GM18873 (cell line): ENCODE measurements around the gene PLXNA4.

Experiments
- ATAC-seq: cut with Tn5 transposase; IDR thresholded peaks from one replicate; pipeline ENCODE4 v1.9.1; 2021; ENCODE audit warnings: mild to moderate bottlenecking, moderate library complexity, moderate number of reproducible peaks; ENCODE audit not compliant: unreplicated experiment, low FRiP score

Gene PLXNA4

DNA sequence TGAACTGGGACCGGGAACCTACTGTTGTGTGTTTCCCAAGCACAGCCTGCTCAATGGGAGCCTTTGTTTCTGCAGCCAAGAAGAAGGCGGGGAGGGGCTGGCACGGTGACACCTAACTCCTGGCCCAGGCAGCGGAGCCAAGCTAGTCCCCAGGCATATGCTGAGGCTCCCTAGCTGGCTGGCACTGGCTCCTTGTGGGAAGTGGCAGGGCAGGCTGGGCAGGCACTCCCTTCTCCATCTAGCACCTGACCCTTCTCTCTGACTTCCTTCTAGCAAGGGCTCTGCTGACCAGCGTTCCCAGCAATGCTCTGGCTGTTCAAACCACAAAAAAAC, 325.0 kb downstream of the PLXNA4 start:
- no peak for ATAC-seq

DNA sequence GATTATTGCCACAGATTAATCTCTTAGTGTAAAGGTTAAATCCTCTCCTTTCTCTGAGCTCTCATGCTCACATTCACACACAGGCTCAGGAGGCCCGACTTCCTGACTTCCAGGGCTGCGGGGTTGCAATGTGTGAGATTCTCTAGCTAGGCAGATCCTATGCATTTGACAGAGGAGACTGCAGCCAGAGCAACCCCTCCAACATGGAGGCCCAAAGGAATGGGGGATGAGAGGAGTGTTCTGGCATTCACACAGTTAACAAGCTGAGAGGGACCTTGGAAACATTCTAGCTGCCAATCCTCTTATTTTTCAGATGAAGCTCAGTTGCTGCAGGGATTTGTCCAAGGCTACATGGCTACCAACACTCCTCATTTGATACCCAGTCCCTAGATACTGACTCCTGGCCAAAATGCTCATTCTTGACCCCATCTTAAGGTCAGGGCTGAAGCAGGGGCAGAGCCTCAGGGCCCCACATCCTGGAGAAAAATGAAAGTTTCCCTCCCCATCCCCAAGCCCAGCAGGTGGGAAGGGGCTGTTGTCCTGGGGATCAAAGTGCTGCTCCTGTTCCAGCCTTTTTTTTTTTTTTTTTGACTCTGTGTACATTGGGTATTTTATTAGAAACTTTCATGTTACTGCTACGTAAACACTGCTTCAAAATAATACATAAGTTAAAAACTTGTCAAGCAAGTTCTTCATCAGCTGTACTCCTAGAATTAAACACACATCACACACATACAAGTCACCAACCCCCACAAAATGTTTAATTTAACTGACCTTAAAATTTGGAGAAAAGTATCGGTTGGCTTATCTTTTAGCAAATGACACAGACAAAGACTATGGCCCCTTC, 325.6 kb downstream of the PLXNA4 start:
- no peak for ATAC-seq

DNA sequence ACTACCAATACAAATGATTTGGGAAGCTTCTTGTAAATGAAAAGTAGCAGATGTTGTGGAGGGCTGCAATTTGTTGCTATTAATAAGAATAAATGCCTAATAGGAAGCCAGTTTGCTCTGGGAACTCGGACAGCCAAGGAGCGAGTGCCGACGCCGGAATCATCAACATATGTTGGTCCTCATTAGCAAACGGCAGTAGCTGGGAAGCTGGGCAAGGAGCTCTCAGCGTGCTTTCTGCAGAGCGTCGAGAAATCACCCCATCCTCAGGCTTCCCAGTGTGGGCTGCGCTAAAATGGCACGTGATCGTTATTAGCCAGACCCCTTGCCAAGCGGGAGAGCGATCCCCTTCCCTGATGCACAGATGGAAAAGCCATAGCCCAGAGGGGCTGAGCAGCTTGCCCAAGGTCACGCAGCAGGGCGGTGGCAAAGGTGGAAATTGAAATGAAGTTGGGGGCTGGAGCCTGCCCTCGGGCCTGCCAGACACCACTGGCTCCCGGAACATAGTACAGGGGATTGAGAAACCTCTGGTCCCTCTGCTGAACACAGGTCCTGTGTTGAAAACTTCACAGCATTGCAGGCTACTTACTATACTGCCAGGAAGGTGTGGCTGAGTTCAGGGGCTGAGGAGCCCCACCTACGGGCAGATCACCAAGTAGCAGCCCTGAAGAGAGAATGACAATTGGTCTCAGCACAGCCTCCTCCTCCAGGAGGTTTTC, 326.9 kb downstream of the PLXNA4 start:
- no peak for ATAC-seq

DNA sequence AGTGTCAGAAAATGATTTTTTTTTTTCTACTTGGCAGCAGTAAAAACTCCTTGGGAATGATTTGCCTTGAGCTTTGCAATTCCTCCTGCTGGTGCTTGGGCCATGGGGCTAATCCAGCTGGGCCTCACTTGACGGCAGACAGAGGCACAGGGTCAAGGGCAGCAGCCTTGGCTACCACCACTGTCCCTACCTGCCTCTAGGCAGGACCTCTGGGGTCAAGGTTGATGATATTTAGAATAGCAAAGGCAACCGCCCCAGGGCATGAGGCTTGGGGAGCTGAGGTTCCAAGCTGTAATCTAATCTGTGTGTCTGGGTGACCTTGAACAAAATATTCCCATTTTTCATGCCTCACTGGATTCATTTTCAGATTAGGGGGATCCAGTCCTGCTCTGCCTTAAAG, 327.4 kb downstream of the PLXNA4 start:
- no peak for ATAC-seq

DNA sequence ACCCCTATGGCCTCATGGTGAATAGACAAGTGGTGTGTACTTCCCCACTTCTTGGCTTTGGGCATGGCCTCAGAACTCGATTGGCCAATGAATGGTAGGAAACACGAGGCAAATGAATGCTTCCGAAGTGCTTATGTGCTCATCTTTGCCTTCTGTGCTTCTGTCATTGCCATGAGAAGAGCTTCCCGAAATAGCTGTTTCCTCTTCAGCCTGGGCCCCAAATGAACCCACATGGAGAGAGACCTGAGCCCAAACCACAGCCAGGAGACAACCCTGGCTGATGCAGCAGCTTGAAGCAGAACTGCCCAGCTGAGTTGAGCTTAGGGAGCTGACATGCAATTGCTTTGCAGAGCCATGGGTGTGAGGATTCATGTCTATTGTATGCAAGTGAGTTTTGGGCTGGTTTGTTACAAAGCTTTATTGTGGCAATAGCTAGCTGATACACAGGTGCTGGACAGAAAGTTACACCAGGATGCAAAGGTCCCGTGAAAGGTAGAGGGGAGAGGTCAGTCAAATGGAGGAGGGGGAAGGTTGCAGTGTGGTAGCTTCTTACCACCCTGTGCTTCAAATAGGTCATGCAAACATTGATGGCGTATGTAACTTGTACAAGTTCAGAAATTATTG, 328.2 kb downstream of the PLXNA4 start:
- ATAC-seq: no peak

DNA sequence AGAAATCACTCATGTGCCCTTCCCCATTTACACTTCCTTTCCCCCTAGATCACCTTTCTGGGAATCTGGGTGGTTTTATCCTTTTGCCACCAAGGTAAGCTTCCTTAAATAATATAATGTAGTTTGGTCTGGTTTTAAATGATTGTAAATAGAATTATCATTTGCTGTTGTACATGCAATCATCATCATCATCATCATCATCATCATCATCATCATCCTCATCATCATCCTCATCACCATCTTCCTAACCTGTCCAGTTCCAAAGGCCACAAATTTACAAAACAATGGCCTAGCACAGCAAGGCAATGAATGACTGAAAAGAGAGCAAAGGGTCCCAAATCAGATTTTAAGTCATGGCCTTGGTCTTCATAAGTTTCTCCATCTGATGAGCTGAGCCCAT, 329.7 kb downstream of the PLXNA4 start:
- no peak for ATAC-seq

DNA sequence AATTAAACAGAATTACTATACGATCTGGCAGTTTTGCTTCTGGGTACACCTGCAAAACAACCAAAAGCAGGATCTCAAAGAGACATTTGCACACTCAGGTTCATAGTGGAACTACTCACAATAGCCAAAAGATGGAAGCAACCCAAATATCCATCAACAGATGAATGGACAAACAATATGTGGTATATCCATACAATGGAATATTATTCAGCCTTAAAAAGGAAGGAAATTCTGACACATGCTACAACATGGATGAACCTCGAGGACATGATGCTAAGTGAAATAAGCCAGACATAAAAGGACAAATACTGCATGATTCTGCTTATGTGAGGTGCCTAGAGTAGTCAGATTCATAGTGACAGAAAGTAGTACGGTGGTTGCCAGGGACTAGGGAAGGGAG, 330.7 kb downstream of the PLXNA4 start:
- no peak for ATAC-seq

DNA sequence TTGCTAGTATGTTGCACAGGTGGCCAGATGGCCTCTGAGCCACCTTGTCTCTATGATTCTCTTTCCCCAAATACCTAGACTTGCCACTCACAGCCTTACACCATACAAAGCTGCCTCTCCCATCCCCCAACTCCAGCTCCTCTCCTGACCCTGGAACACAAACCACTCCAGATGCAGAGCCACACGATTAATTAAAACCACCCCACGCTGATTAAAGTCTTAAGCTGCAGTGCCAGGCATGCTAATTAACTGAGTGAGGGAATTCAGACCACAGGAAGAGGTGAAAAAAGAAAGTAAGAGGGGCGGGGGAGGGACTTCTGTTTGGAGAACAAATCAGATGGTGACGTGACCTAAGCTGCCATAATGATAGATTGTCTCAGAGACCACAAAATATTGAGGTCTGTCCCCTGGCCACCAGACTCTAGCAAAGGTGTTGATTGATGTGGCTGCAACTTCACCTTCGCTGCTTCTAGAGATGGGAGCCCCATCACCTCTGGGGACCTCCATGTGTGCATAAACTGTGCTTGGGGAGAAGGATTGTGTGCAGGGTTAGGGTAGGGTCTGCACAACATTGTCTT, 331.3 kb downstream of the PLXNA4 start:
- no peak for ATAC-seq

DNA sequence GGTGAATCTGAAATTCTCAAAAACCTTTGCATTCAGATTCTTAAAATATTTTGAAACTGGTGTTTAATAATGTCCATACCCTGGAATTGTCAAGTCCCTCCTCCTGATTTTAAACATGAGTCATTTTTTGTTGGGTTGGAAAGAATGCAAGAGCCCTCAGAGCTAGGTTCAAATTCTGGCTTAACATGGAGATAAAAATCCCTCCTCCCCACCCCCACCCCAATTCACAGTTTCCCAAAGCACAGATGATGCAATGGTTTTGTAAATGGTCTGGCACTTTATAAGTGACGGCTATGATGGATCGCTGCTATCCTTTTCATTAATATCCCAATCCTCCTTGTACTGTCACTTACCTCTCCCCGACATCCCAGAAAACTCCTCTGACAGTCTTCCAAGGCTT, 332.8 kb downstream of the PLXNA4 start:
- no peak for ATAC-seq

DNA sequence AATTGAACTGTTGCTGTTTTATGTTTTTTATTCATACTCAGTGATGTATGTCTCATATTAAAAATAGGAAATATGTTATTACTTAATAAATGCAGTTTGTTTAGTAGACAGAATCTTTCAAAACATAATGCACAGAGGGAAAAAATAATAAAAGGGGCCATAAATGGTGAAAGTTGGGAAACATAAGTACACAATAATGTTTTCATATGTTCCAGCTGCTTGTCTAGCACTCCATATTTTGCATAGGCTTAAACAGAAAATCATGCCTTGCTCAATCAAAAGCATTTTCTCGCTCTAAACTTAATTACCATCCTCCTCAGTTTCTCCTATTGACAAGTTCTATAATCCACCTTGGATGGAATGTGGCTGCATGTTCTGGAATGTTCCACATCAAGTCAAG, 333.2 kb downstream of the PLXNA4 start:
- ATAC-seq: no peak

DNA sequence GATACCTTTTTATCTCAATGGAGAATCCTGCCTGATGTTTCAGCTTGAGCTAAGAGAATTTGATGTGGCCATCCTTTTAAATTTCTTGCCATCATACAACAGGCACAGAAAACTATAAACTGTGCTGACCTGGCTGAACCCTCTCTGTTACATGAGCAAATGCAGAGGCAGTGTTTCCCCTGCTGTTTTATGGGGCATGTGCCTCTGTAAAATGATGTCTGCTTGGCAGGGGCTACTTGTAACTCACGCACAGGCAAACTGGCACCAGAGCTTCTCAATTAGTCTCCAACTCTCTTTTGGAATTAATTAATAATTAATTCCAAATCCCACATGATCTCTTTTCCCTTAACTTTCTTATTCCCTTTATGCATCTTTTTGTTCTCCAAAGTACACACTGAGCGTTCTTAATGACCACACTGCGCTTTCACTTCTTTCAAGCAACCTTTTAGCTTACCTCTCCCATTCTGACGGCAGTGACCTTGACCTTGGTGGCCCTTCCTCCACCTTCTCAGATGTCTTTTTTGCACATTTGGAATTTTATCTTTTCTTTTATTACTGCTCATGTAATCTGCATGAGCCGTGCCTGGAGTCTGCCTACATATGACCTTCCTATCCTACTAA, 334.0 kb downstream of the PLXNA4 start:
- ATAC-seq: no peak

DNA sequence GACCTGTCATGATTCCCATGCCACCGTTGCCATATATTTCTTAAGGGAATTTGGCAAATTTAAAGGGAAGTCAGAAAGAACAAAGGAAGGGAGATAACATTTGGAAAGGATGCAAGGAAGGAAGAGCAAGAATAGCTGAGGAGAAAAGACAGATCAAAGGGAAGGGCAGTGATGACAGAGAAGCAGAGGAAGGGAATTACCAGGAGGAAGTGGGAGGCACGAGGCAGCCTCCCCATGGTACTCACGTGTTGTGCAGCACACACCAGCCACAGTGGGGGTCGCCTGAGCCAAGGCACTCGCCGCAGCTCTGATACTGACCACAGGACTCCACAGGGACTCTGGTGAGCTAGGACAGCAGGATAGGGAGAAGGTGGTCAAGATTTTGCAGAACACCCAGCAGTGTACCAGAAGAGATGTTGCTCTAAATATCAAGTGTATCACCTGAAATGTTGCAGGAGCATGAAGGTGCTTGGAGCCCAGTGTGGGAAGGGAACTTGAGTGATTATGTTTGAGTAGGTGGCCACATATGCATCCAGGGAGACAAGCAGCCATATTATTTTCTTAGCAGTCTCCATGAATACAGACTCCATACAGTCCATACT, 335.3 kb downstream of the PLXNA4 start:
- no peak for ATAC-seq

DNA sequence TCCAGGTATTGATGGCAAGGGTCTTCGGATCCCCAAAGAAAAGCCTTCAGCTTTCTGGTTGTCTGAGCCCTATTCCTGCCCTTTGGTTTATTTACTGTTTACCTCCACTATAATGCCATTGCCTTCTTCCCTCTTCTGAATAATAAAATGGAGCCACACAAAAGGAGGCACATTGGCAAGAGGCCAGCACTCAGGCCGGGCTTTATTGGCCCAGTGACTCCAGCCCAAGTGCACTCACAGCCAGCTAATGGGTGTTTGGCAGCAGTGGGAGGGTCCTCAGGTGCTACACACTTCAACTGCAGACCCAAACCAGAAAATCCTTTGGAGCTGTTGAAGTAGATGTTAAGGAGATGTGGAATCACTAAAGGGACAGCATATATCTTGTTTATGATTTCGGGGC, 336.0 kb downstream of the PLXNA4 start:
- ATAC-seq: no peak

DNA sequence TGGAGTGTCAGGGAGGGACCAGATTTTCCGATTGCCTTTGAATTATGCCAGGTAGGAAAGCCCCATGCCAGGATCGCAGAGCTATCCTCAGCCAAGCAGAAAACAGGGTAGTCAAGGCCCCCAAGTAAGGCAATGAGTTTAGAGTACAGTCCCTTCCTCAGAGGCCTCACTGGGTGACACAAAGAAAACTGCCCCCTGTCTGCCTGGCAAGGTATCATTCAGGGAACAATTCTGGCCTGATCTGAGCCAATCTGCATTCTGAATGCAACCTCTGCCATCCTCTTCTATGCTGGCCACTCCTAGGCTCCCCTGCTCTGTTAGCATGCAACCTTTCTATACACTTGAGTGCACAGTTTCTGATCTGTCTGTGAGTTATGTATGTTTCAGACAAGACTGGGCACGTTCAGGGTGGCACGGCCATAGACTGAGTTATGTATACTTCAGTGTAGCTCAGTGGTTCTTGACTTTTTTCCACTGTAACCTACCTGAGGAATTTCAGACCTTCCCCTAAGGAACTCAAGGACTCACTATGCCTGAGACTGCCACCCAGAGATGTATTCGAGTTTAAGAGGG, 336.8 kb downstream of the PLXNA4 start:
- ATAC-seq: no peak

DNA sequence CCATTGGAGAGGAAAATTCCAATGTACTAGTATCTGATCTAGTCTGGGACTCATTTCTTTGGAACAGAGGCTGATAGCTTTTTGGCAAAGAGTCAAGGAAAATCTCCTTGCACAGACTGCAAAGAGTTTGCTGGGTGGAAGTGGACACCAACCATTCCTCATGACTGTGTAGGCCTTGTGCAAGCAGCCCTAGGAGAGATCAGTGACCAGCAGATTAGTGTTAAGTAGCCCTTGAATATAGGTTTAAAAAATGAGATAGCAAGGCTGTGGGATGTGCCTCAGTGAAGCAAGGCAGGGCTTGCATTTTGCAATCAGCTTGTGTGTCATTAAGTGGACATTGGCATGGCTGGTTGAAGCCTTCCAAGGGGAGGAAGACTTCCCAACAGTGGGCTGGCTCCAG, 341.6 kb downstream of the PLXNA4 start:
- no peak for ATAC-seq

DNA sequence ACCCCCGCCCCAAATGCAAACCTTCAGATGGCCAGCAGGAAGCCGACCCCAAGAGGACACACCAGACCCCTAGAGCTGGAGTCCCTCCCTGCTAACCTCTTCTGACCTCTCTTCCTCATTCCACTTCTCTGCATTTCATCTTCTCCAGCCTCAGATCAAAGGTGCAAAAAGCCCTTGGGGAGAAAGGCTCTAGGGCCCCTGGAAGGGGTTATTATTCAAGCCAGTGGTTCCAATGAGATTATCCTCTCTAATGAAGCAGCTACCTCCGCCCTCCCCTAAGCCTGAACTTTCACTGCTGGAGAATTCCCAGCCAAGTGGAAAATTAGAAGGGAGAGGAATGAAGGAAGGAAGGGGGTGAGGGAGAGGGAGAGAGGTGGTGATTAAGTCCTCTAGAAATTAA, 343.9 kb downstream of the PLXNA4 start:
- ATAC-seq: no peak

DNA sequence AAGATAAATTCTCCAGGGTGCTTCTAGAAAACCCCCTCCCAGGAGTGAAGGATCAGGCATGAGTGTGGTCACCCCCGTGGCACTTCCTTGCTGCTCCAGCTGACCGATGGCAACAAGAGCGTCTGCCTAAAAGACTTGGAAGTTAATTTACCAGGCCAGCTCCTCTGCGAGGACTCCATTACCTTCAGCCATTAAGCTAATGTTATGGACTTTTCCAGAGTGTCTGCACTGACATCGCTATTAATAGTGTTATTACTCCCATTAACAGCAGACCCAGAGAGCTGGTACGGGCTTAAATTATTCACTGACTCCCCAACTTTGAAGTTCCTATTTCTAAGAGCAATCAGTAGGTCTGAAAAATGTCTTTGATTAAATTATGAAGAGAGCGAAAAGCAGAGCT, 345.8 kb downstream of the PLXNA4 start:
- ATAC-seq: no peak

DNA sequence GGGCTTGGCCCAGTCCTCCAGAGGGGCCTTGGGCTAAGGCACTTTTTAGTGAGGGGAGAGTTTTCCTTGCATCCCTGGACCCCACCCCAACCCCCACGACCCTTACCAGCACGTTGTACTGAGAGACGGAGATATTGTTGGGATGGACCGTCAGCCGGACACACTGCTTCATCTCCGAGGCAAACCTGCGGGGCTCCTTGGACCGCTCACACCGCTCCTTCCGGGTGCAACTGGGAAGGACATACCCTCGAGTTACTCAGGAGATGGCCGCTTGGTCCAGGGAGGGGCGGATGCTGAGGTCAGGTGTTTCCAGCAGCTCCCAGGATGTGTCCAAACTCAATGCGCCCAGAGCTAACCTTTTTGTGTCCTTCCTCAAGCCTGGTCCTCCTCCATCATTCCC, 348.0 kb downstream of the PLXNA4 start:
- ATAC-seq: no peak

DNA sequence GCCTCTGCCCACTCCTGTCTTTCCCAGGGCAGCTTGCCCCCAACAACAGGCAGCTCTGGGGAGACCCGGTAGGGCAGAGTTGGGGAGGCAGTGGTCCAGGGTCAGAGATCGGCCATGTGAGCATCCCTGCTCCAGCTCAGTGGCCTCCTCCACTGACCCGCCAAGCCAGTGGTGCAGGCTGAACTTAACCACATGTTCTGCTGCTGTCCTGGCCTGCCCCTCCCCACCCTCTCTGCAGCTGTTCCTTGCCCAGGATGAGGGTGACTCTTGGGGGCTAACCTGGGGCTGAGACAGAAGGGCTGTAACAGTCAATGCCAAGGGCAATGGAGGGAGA, 349.3 kb downstream of the PLXNA4 start:
- ATAC-seq: no peak
